HCT116 (cell line): ENCODE data around the gene C10orf90.

Experiments
- ATF3 ChIP-seq: IDR thresholded peaks from 2 replicates; pipeline ENCODE4 v1.6.1; 2012
- CEBPB ChIP-seq: IDR thresholded peaks from 2 replicates; pipeline ENCODE4 v1.6.1; 2012; ENCODE audit warnings: low read depth
- CTCF ChIP-seq, 3 experiments: fragments of 200-600 bp in 1 of 3; sonication (generic) in 1 of 3; IDR thresholded peaks in 2 of 3; conservative IDR thresholded peaks in 1 of 3; 2 replicates each; pipeline ENCODE4 v1.5.1; 2012 to 2017; ENCODE audit warnings: low read depth in 2 of 3, low read length in 2 of 3, antibody characterized with exemption in 1 of 3, borderline replicate concordance in 1 of 3, control low read depth in 1 of 3, mild to moderate bottlenecking in 1 of 3, mixed read lengths in 1 of 3, mixed run types in 1 of 3, moderate library complexity in 1 of 3; ENCODE audit not compliant: insufficient read depth in 1 of 3
- EZH2 ChIP-seq: fragments of 200-600 bp; sonication (generic); IDR thresholded peaks from 2 replicates; pipeline ENCODE4 v1.6.1; 2017; ENCODE audit warnings: antibody characterized with exemption, mixed run types
- EZH2phosphoT487 ChIP-seq: fragments of 200-600 bp; IDR thresholded peaks from 2 replicates; pipeline ENCODE4 v1.6.1; 2018; ENCODE audit warnings: antibody characterized with exemption, borderline replicate concordance
- JUND ChIP-seq: IDR thresholded peaks from 2 replicates; pipeline ENCODE4 v1.6.1; 2012
- MAX ChIP-seq: IDR thresholded peaks from 2 replicates; pipeline ENCODE4 v1.6.1; 2012
- POLR2A ChIP-seq: IDR thresholded peaks from 2 replicates; pipeline ENCODE4 v1.7.0; 2011; ENCODE audit warnings: borderline replicate concordance; ENCODE audit not compliant: insufficient read depth, insufficient read length; ENCODE audit errors: extremely low read depth
- POLR2AphosphoS5 ChIP-seq: IDR thresholded peaks from 2 replicates; pipeline ENCODE4 v1.6.1; 2011; ENCODE audit warnings: mild to moderate bottlenecking, low read depth, low read length, moderate library complexity
- REST ChIP-seq: IDR thresholded peaks from 2 replicates; pipeline ENCODE4 v1.6.1; 2012; ENCODE audit warnings: low read depth
- SIN3A ChIP-seq: IDR thresholded peaks from 2 replicates; pipeline ENCODE4 v1.6.1; 2012; ENCODE audit warnings: low read depth
- SRF ChIP-seq: IDR thresholded peaks from 2 replicates; pipeline ENCODE4 v1.6.1; 2012; ENCODE audit warnings: low read depth
- YY1 ChIP-seq: IDR thresholded peaks from 2 replicates; pipeline ENCODE4 v1.6.1; 2011; ENCODE audit warnings: low read length, low read depth, moderate library complexity, mild to moderate bottlenecking; ENCODE audit not compliant: insufficient replicate concordance; ENCODE audit errors: extremely low read depth

GRCh38 chr10:126454045-126454751 is 216.3 kb downstream of the C10orf90 start:
- no peak for TF ChIP-seq MAX
- no peak for TF ChIP-seq REST
- no peak for TF ChIP-seq CTCF (IDR thresholded peaks at IDR 0.05 in 2 of 3, conservative IDR thresholded peaks at IDR 0.05 in 1 of 3; ENCODE audit: borderline replicate concordance in 1 of 3, insufficient read depth in 1 of 3, low read depth in 2 of 3, low read length in 2 of 3)
- TF ChIP-seq YY1 = no peak
- TF ChIP-seq POLR2AphosphoS5 = no peak
- TF ChIP-seq EZH2phosphoT487 = no peak
- no peak for TF ChIP-seq POLR2A
- no peak for TF ChIP-seq SRF
- TF ChIP-seq SIN3A = no peak
- no peak for TF ChIP-seq JUND
- TF ChIP-seq CEBPB = no peak
- no peak for TF ChIP-seq EZH2
- no peak for TF ChIP-seq ATF3
